ENCODE data around the gene PRAME. TPM values are rescaled to one million over a fixed set of nuclear protein-coding genes. Genes with fewer than 3 reads are reported as not detected.
"Not testable (repeated sequence)": the region's sequence is repeated elsewhere in the genome, so short reads cannot be mapped to it uniquely, and the experiment has no call there.

PRAME gene
- total RNA-seq, 2 donors from 2014 or later, result 0.19 TPM; not detected in 1

DNA sequence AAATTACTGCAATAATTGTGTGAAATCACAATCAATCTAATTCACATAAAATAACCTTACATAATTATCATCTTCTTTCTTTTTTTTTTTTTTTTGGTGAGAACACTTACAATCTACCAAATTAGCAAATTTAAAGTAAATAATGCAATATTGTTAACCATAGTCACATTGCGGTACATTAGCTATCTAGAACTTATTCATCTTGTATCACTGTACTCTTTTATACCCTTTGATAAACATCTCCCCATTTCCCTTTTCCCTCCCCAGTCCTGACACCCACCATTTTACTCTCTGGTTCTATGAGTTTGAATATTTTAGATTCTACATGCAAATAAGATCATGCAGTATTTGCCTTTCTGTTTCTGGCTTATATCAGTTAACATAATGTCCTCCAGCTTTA, 24.0 kb upstream of the PRAME start:
- Histone ChIP-seq H3K9me3 (no peaks in the 10 kb centered on the region), H3K36me3 (no peaks in the 10 kb centered on the region), H3K4me3 (no peak overlapping the region), H3K27ac (no peak overlapping the region), H3K27me3 (no peaks in the 10 kb centered on the region), H3K4me1 (no peaks in the 10 kb centered on the region)
- TF ChIP-seq, protein P1, sequence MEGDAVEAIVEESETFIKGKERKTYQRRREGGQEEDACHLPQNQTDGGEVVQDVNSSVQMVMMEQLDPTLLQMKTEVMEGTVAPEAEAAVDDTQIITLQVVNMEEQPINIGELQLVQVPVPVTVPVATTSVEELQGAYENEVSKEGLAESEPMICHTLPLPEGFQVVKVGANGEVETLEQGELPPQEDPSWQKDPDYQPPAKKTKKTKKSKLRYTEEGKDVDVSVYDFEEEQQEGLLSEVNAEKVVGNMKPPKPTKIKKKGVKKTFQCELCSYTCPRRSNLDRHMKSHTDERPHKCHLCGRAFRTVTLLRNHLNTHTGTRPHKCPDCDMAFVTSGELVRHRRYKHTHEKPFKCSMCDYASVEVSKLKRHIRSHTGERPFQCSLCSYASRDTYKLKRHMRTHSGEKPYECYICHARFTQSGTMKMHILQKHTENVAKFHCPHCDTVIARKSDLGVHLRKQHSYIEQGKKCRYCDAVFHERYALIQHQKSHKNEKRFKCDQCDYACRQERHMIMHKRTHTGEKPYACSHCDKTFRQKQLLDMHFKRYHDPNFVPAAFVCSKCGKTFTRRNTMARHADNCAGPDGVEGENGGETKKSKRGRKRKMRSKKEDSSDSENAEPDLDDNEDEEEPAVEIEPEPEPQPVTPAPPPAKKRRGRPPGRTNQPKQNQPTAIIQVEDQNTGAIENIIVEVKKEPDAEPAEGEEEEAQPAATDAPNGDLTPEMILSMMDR (IDR thresholded peaks at IDR 0.05), result no peak
- DNase-seq (ENCODE audit: low spot score), result no peak

DNA sequence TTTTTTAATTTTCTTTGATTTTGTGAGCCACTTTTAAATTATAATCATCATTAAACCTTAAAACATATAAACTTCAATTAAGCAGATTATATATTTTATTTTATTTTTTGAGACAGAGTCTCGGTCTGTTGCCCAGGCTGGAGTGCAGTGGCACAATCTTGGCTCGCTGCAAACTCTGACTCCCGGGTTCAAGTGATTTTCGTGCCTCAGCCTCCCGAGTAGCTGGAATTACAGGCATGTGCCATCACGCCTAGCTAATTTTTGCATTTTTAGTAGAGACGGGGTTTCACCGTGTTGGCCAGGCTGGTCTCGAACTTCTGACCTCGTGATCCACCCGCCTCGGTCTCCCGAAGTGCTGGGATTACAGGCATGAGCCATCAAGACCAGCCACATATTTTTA, 22.5 kb upstream of the PRAME start:
- not testable (repeated sequence) for DNase-seq (ENCODE audit: low spot score); H3K27me3 ChIP-seq; H3K4me3 ChIP-seq; H3K27ac ChIP-seq; H3K36me3 ChIP-seq; H3K4me1 ChIP-seq; H3K9me3 ChIP-seq

DNA sequence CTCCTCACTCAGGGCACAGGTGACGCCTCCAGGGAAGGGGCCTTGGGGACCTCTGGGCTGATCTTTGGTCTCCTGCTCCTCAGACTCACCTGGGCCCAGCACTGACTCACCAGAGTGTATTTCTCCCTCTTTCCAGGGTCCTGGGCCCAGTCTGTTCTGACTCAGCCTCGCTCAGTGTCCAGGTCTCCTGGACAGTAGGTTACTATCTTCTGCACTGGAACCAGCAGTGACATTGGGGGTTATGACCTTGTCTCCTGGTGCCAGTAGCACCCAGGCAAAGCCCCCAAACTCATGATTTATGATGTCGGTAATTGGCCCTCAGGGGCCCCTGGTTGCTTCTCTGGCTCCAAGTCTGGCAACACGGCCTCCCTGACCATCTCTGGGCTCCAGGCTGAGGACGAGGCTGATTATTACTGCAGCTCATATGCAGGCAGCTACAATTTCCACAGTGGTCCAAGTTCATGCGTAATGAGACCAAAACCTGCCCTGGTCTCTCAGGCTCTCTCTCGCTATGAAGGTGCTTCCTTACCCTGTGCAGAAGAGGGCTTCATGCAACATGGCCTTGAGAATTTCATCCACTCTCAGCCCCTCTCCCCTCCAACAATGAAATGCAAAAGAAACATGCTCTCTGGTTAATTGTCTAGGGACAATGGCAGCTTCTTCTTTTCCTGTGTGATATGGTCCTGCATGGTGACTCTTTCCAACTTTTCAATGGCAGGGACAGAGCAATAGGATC, 21.0 kb upstream of the PRAME start:
- no peaks in the 10 kb centered on the region for H3K36me3 ChIP-seq
- no peaks in the 10 kb centered on the region for H3K4me1 ChIP-seq
- DNase-seq (ENCODE audit: low spot score), result no peak
- H3K27ac ChIP-seq, result no peak overlapping the region
- H3K27me3 ChIP-seq, result no peaks in the 10 kb centered on the region
- H3K9me3 ChIP-seq, result no peaks in the 10 kb centered on the region
- TF ChIP-seq, protein P1 (IDR thresholded peaks at IDR 0.05), result no peak
- no peak overlapping the region for H3K4me3 ChIP-seq

DNA sequence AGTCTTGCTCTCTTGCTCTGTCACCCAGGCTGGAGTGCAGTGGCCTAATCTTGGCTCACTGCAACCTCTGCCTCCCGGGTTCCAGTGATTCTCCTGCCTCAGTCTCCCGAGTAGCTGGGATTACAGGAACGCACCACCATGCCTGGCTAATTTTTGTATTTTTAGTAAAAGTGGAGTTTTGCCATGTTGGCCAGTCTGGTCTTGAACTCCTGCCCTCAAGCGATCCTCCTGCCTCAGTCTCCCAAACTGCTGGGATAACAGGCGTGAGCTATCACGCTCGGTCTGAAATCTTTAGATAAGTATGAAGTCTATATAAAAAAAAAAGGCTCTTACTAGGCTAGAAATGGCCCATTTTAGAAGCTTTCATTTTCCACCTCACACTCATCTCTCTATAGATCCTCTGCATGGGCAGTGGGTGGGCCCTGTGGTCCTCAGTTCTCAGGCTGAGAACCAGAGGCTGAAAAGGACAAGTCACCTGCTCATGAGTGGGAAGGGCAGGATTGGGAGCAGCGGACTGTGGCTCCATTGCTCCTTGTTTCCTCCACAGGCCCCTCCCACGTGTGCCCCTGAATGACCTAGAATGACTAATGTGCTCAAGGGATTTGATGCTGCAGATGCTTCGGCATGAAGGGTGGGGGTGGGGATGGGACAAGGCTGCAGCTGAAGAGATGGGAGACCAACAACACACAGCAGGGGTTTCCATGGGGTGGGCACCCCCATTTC, 19.8 kb upstream of the PRAME start:
- H3K27me3 ChIP-seq, result no peaks in the 10 kb centered on the region
- no peak for DNase-seq (ENCODE audit: low spot score)
- no peaks in the 10 kb centered on the region for H3K36me3 ChIP-seq
- H3K9me3 ChIP-seq, result no peaks in the 10 kb centered on the region
- TF ChIP-seq, protein P1 (IDR thresholded peaks at IDR 0.05), result no peak
- H3K4me3 ChIP-seq, result no peak overlapping the region
- H3K4me1 ChIP-seq, result no peaks in the 10 kb centered on the region
- no peak overlapping the region for H3K27ac ChIP-seq

DNA sequence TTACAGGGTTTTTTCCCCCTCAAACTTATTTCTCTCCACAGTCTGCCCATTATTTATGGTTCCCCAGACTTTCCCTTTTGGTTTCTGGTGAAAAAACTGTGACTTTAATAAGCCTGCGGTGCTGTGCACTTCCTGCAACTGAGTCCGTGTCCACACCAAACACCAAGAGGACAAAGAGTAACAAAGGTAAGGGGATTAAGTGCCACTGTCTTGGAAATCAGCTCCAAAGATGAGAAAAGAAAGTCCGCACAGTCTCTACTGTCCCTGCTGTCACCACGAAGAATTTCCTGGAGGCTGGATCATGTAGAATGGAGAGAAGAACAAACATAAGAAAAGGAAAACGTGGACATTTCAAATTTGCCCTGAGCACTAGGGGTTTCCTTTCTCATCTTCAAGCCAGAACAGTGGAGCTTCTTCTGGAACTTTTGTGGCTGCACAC, 17.9 kb upstream of the PRAME start:
- Histone ChIP-seq H3K27me3 (no peaks in the 10 kb centered on the region), H3K4me3 (no peak overlapping the region), H3K27ac (no peak overlapping the region), H3K4me1 (no peaks in the 10 kb centered on the region), H3K36me3 (no peaks in the 10 kb centered on the region), H3K9me3 (no peaks in the 10 kb centered on the region)
- TF ChIP-seq, protein P1 (IDR thresholded peaks at IDR 0.05), result no peak
- no peak for DNase-seq (ENCODE audit: low spot score)

DNA sequence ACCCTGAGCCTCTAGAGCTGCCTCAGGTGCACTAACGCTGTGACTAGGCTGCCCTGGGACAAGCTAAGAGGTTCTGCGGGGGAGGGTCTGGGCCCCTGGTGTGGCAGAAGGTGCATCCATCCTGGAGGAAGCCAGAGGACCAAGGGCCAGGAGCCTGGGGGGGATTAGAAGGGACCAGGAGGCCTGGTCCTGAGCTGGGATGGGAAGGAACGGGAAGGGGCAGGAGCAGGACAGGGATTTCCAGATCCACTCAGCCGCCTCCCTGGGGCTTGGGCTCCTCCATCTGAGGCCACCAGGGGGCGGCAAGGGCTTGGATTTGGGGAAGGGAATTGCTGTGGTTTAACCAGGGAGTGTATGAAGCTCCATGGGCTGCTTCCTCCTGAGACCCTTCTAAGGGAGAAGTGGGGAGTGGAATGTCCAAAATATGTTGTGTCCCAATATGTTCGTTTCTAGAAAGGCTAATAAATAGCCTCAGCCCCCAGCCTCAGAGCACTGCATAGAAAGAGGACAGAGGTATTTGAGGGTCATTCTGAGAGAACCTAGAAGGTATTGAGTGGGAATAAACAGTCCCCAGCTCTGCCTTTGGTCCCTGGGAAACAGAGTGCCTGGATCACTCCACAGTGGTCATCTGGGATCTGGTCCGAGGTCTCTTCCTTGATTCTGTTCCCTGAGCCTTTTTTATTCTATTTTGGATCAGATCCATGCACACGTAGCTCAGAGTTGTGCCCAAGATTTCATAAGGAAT, 17.4 kb upstream of the PRAME start:
- no peaks in the 10 kb centered on the region for H3K27me3 ChIP-seq
- H3K27ac ChIP-seq, result no peak overlapping the region
- no peak for DNase-seq (ENCODE audit: low spot score)
- no peaks in the 10 kb centered on the region for H3K36me3 ChIP-seq
- TF ChIP-seq, protein P1 (IDR thresholded peaks at IDR 0.05), result peak; percentile 25 to 72
- H3K4me1 ChIP-seq, result no peaks in the 10 kb centered on the region
- H3K4me3 ChIP-seq, result no peak overlapping the region
- H3K9me3 ChIP-seq, result no peaks in the 10 kb centered on the region

Measured in right atrium auricular region (tissue), 2 donors.